Esophagus squamous epithelium (tissue), 4 donors: ENCODE data around the gene SLC38A6.

Source experiments
- CTCF ChIP-seq, 6 experiments: fragments of 450-650 bp in 4 of 6; fragments of 200-600 bp in 2 of 6; sonication (generic) in 2 of 6; IDR thresholded peaks; one replicate each; pipeline ENCODE4 v1.5.1; 2016 to 2019; ENCODE audit warnings: antibody characterized with exemption in 6 of 6, mild to moderate bottlenecking in 4 of 6, moderate library complexity in 4 of 6
- POLR2A ChIP-seq, 4 donors: fragments of 450-650 bp; IDR thresholded peaks; one replicate each; pipeline ENCODE4 v1.6.1; 2017; ENCODE audit warnings: antibody characterized with exemption in 4 of 4, mild to moderate bottlenecking in 4 of 4, moderate library complexity in 3 of 4

GRCh38 chr14:61076556-61076955, 95.5 kb downstream of the SLC38A6 start:
- TF ChIP-seq CTCF (IDR thresholded peaks at IDR 0.05), result no peak
- no peak for TF ChIP-seq POLR2A (IDR thresholded peaks at IDR 0.05)
